ENCODE measurements around the gene MRNIP.

Gene MRNIP

DNA sequence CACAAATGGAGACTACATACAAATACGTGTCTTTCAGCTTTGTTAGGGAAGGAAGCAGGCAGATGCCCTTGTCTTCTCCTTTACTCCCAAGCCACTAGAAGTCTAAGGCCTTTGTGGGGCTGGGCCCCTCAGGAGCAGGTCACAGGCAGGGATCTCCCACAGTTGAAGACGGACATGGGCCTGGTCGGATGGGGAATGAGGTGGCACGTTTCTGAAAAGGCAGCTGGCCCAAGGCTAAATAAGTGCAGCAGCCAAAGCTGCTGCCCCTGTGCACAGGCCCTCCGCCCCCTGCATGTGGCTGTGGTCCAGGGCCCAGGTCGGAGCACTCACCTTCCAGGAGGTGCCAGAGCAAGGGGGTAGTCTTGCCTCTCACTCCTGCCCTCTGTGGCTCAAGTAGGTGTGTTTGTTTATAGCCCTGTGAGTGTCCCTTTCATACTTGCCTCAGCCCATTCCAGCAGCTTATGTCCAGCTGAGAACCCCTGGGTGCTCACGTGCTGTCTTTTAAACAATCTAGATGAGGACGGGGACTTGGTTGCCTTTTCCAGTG, 36.1 kb downstream of the MRNIP start:
- Histone ChIP-seq H3K4me3 (ENCODE audit: insufficient read depth, low read length, poor library complexity, severe bottlenecking) (no peak overlapping the region), H3F3A (ENCODE audit: insufficient read depth) (peaks cover 10% of the 10 kb centered on the region; the same call in 1 of the 2 replicates), H3K27ac (ENCODE audit: low read depth, low read length) (no peak overlapping the region), H3K9ac (ENCODE audit: low read length) (no peak overlapping the region), H3K9me2 (replicated peaks; ENCODE audit: insufficient read depth, low read length) (no peaks in the 10 kb centered on the region), H3K4me2 (ENCODE audit: low read depth, low read length, poor library complexity, severe bottlenecking) (peak overlapping the region; percentile 76), H3K79me2 (ENCODE audit: insufficient read depth, low read length) (peaks cover 12% of the 10 kb centered on the region), H3K36me3 (ENCODE audit: low read length) (no peaks in the 10 kb centered on the region), H4K20me1 (ENCODE audit: low read depth, low read length) (peaks cover 6% of the 10 kb centered on the region), H3K27me3 (ENCODE audit: low read length) (no peaks in the 10 kb centered on the region), H3K9me3 (ENCODE audit: insufficient read depth, low read length) (no peaks in the 10 kb centered on the region), H2AFZ (ENCODE audit: low read depth, low read length, severe bottlenecking) (no peak overlapping the region)
- TF ChIP-seq, protein P1, sequence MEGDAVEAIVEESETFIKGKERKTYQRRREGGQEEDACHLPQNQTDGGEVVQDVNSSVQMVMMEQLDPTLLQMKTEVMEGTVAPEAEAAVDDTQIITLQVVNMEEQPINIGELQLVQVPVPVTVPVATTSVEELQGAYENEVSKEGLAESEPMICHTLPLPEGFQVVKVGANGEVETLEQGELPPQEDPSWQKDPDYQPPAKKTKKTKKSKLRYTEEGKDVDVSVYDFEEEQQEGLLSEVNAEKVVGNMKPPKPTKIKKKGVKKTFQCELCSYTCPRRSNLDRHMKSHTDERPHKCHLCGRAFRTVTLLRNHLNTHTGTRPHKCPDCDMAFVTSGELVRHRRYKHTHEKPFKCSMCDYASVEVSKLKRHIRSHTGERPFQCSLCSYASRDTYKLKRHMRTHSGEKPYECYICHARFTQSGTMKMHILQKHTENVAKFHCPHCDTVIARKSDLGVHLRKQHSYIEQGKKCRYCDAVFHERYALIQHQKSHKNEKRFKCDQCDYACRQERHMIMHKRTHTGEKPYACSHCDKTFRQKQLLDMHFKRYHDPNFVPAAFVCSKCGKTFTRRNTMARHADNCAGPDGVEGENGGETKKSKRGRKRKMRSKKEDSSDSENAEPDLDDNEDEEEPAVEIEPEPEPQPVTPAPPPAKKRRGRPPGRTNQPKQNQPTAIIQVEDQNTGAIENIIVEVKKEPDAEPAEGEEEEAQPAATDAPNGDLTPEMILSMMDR (IDR thresholded peaks at IDR 0.05; ENCODE audit: insufficient read depth, low read length, poor library complexity, severe bottlenecking) = no peak
- no peak for TF ChIP-seq EZH2phosphoT487 (conservative IDR thresholded peaks at IDR 0.05; ENCODE audit: low read length)

DNA sequence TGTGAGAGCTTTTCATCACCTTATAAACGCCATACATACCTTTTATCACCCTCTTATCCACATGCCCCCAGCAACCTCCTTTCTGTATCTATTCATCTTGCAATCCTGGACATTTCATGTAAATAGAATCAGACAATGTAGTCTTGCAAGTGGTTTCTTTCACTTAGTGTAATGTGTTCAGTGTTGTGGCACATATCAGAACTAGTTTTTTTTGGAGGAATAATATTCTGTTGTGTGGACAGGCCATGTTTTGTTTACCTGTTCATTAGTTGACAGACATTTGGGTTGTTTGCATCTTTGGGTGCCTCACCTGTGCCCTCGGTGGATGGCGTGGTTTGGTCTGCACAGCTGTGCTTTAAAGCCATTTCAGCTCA, 36.6 kb downstream of the MRNIP start:
- H3K27ac ChIP-seq (ENCODE audit: low read depth, low read length) = no peak overlapping the region

DNA sequence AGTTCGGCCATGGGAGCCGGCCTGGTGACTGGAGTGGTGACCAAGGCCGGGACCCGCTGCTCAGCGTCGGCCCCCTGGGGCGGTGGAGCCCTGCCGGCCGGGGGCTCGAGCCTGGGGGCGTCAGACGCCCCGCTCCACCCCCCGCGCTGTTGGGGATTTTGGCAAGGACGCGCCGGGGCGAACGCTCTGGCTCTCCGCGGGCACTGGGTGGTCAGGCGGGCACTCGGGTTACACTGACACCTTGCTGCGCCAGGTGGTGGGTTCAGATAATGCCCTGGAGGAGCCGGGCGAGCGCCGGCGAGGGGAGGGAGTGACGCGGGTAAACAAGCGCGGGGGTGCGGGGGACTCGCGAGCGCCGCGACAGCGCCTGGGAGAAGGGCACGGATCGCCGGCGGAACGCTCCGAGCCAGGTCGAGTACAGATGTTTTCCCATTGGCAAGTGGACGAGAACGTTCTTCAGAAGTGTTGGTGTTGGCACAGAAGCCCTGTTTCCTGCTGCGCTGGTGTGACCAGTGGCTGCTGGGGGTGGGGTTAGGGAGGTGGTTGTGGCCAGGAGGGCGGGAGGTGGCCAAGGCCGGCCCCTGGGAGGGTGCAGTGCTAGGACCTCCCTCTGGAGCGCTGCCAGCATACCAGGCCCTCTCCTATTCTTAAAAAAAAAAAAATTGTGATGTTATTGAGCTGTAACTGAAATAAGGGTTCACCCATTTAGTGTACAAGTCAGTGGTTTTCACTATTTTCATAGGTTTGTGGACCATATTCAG, 37.1 kb downstream of the MRNIP start:
- Histone ChIP-seq H3K27ac (ENCODE audit: low read depth, low read length) (peak overlapping the region; percentile 68), H3K9ac (ENCODE audit: low read length) (peak overlapping the region; percentile 88), H3K4me2 (ENCODE audit: low read depth, low read length, poor library complexity, severe bottlenecking) (peak overlapping the region; percentile 76), H3K79me2 (ENCODE audit: insufficient read depth, low read length) (peaks cover 12% of the 10 kb centered on the region), H3K4me3 (ENCODE audit: insufficient read depth, low read length, poor library complexity, severe bottlenecking) (peak overlapping the region; percentile 80), H3K36me3 (ENCODE audit: low read length) (no peaks in the 10 kb centered on the region), H2AFZ (ENCODE audit: low read depth, low read length, severe bottlenecking) (peak overlapping the region; percentile 35), H4K20me1 (ENCODE audit: low read depth, low read length) (peaks cover 6% of the 10 kb centered on the region), H3K9me2 (replicated peaks; ENCODE audit: insufficient read depth, low read length) (no peaks in the 10 kb centered on the region), H3K9me3 (ENCODE audit: insufficient read depth, low read length) (no peaks in the 10 kb centered on the region), H3F3A (ENCODE audit: insufficient read depth) (peaks cover 10% of the 10 kb centered on the region; the same call in 1 of the 2 replicates), H3K27me3 (ENCODE audit: low read length) (no peaks in the 10 kb centered on the region)
- TF ChIP-seq EZH2phosphoT487 (conservative IDR thresholded peaks at IDR 0.05; ENCODE audit: low read length) = no peak
- TF ChIP-seq, protein P1 (IDR thresholded peaks at IDR 0.05; ENCODE audit: insufficient read depth, low read length, poor library complexity, severe bottlenecking) = no peak

More for the DNA sequence above, 36.6 kb downstream of the MRNIP start:
- Histone ChIP-seq H3F3A (ENCODE audit: insufficient read depth) (peaks cover 10% of the 10 kb centered on the region; the same call in 1 of the 2 replicates), H3K9me3 (ENCODE audit: insufficient read depth, low read length) (no peaks in the 10 kb centered on the region), H3K9me2 (replicated peaks; ENCODE audit: insufficient read depth, low read length) (no peaks in the 10 kb centered on the region), H4K20me1 (ENCODE audit: low read depth, low read length) (peaks cover 6% of the 10 kb centered on the region), H3K36me3 (ENCODE audit: low read length) (no peaks in the 10 kb centered on the region), H3K9ac (ENCODE audit: low read length) (peak overlapping the region; percentile 88; the same call in 1 of the 2 replicates), H3K4me3 (ENCODE audit: insufficient read depth, low read length, poor library complexity, severe bottlenecking) (peak overlapping the region; percentile 15), H3K4me2 (ENCODE audit: low read depth, low read length, poor library complexity, severe bottlenecking) (peak overlapping the region; percentile 76), H3K27me3 (ENCODE audit: low read length) (no peaks in the 10 kb centered on the region), H3K79me2 (ENCODE audit: insufficient read depth, low read length) (peaks cover 12% of the 10 kb centered on the region), H2AFZ (ENCODE audit: low read depth, low read length, severe bottlenecking) (no peak overlapping the region)
- TF ChIP-seq, protein P1 (IDR thresholded peaks at IDR 0.05; ENCODE audit: insufficient read depth, low read length, poor library complexity, severe bottlenecking) = no peak
- no peak for TF ChIP-seq EZH2phosphoT487 (conservative IDR thresholded peaks at IDR 0.05; ENCODE audit: low read length)

Data from SU-DHL-6 (cell line).